ENCODE measurements around the gene FHIT. TPM values are rescaled to one million over a fixed set of nuclear protein-coding genes. Genes with fewer than 3 reads are reported as not detected.

FHIT gene
- total and polyA plus RNA-seq, 2 of the 4 experiments (the other 2 are of a cell fraction), result 0.07 TPM; not detected in 1

GRCh38 chr3:60294181-60294580, 957.1 kb downstream of the FHIT start:
- Histone ChIP-seq H2BK5ac (ENCODE audit: low read depth, low read length, poor library complexity, severe bottlenecking) (no peak overlapping the region), H3K27ac (ENCODE audit: insufficient read depth, low read length) (peak overlapping the region; percentile 50; the same call in 1 of the 2 replicates)
- no CpG with 5 or more reads among the region's 3 CpGs for WGBS, 2 experiments (ENCODE audit: extremely low coverage in 2 of 2, insufficient read length in 1 of 2)

More at GRCh38 chr3:60294181-60294580, 957.1 kb downstream of the FHIT start:
- ChIA-PET POLR2A (ENCODE audit: unreplicated experiment) (no interaction called here), CTCF (interaction anchor here (0.7 kb wide), 1 partner anchor 104 kb away, joined by 3 read pairs; no protein-coding TSS in a partner anchor)
- Histone ChIP-seq H3K14ac (replicated peaks; ENCODE audit: low read depth, low read length) (no peak overlapping the region), H3K9ac (ENCODE audit: low read depth, low read length) (no peak overlapping the region), H3K4ac (ENCODE audit: low read depth, low read length) (no peak overlapping the region), H2BK15ac (ENCODE audit: low read depth, low read length) (no peak overlapping the region), H3K56ac (ENCODE audit: extremely low read depth, insufficient read depth, low read length) (no peak overlapping the region), H2AFZ (replicated peaks; ENCODE audit: low read length, poor library complexity) (no peak overlapping the region), H3K18ac (ENCODE audit: low read depth, low read length) (peak overlapping the region; percentile 87), H4K91ac (ENCODE audit: insufficient read depth, low read depth, low read length) (no peak overlapping the region), H3K4me2 (ENCODE audit: low read depth, low read length) (peak overlapping the region; percentile 77; the same call in 1 of the 2 replicates), H3K9me3 (ENCODE audit: control insufficient read depth, insufficient read depth, low read length) (no peaks in the 10 kb centered on the region), H3K27me3 (ENCODE audit: control insufficient read depth, insufficient read depth, low read length) (no peaks in the 10 kb centered on the region), H2AK9ac (replicated peaks; ENCODE audit: low read depth, low read length, poor library complexity) (no peak overlapping the region), H2BK20ac (ENCODE audit: low read depth, low read length) (no peak overlapping the region), H3K79me1 (ENCODE audit: low read depth in 1 of 2, low read length in 2 of 2) (no peaks in the 10 kb centered on the region), H4K5ac (ENCODE audit: low read depth, low read length) (peak overlapping the region; percentile 72; the same call in 1 of the 2 replicates), H3K4me1 (ENCODE audit: control insufficient read depth, insufficient read depth, low read length) (peaks cover 5% of the 10 kb centered on the region), H2BK120ac (ENCODE audit: low read depth, low read length) (no peak overlapping the region), H3K36me3 (ENCODE audit: control insufficient read depth, insufficient read depth, low read length) (no peaks in the 10 kb centered on the region), H3K9me1 (ENCODE audit: insufficient read depth, low read length) (no peaks in the 10 kb centered on the region), H4K20me1 (ENCODE audit: insufficient read depth, low read length) (no peaks in the 10 kb centered on the region), H2AK5ac (ENCODE audit: low read depth, low read length) (no peak overlapping the region), H4K8ac (ENCODE audit: low read depth in 2 of 2, low read length in 2 of 2) (no peak overlapping the region), H3K4me3 (ENCODE audit: insufficient read depth, low read depth, low read length) (no peak overlapping the region), H3K23ac (ENCODE audit: low read depth, low read length) (no peak overlapping the region)
- dilution Hi-C loops (cut with HindIII; ENCODE audit: low sequenced_read_pairs, unreplicated experiment) (no loop called here), in situ Hi-C loops (cut with MboI; ENCODE audit: low sequenced_read_pairs) (no loop called here), intact Hi-C loops (cut with micrococcal nuclease) (no loop called here)
- TF ChIP-seq CEBPB (IDR thresholded peaks at IDR 0.05; ENCODE audit: low read depth, low read length) (peak; percentile 3; the same call in 1 of the 2 replicates), RCOR1 (IDR thresholded peaks at IDR 0.05; ENCODE audit: insufficient replicate concordance, low read length) (no peak), USF2 (IDR thresholded peaks at IDR 0.05; ENCODE audit: low read depth, low read length) (no peak), BHLHE40 (IDR thresholded peaks at IDR 0.05; ENCODE audit: low read depth, low read length) (peak; percentile 92), RAD21 (IDR thresholded peaks at IDR 0.05; ENCODE audit: low read length) (no peak), MAZ (IDR thresholded peaks at IDR 0.05; ENCODE audit: borderline replicate concordance, low read depth, low read length) (no peak), CHD1 (IDR thresholded peaks at IDR 0.05; ENCODE audit: low read depth, low read length) (no peak)
- peak; percentile 85 for DNase-seq
- ATAC-seq (ENCODE audit: low read depth), result peak; percentile 60
- no TSS peak for BruUV-seq (replicated peaks)
